H1 (cell line): ENCODE measurements around the gene AHNAK2. TPM values are rescaled to one million over a fixed set of nuclear protein-coding genes. Genes with fewer than 3 reads are reported as not detected.

Source experiments
- CHD7 ChIP-seq: fragments of 300-600 bp; sonication (generic); IDR thresholded peaks from 2 replicates; pipeline ENCODE4 v1.7.1; 2012; ENCODE audit warnings: low read length, moderate library complexity, mild to moderate bottlenecking, inconsistent platforms; ENCODE audit not compliant: insufficient replicate concordance
- CTBP2 ChIP-seq: IDR thresholded peaks from 2 replicates; pipeline ENCODE4 v1.7.0; 2011; ENCODE audit warnings: borderline replicate concordance, mild to moderate bottlenecking, moderate library complexity, mixed read lengths, low read length; ENCODE audit not compliant: insufficient read depth, insufficient read length
- EP300 ChIP-seq, 2 experiments: IDR thresholded peaks; 1 replicate in 1 of 2; 2 replicates in 1 of 2; pipeline ENCODE4 v1.6.1; 2011 to 2012; ENCODE audit warnings: low read depth in 2 of 2, low read length in 2 of 2, mild to moderate bottlenecking in 2 of 2, borderline replicate concordance in 1 of 2, inconsistent platforms in 1 of 2, moderate library complexity in 1 of 2
- MAFK ChIP-seq: IDR thresholded peaks from 2 replicates; pipeline ENCODE4 v1.6.1; 2012; ENCODE audit warnings: low read depth, mild to moderate bottlenecking, improper control_type of control experiment, low read length
- MAX ChIP-seq: IDR thresholded peaks from 2 replicates; pipeline ENCODE4 v1.6.1; 2012; ENCODE audit warnings: inconsistent platforms
- RFX5 ChIP-seq: IDR thresholded peaks from 2 replicates; pipeline ENCODE4 v1.6.1; 2011; ENCODE audit warnings: low read depth, low read length, improper control_type of control experiment, borderline replicate concordance
- TCF12 ChIP-seq: IDR thresholded peaks from 2 replicates; pipeline ENCODE4 v1.6.1; 2011; ENCODE audit warnings: low read depth, mild to moderate bottlenecking, low read length
- TEAD4 ChIP-seq: IDR thresholded peaks from 2 replicates; pipeline ENCODE4 v1.6.1; 2012; ENCODE audit warnings: low read depth, low read length, inconsistent platforms, mixed read lengths
- polyA plus RNA-seq, 7 experiments: library from polyadenylated mRNA; depleted of rRNA in 3 of 7; stranded (reverse) in 5 of 7; unstranded in 2 of 7; fragments of >200 nt in 5 of 7; fragments of 200-250 nt in 2 of 7; gene quantifications; 1 replicate in 5 of 7; 2 replicates in 1 of 7; 4 replicates in 1 of 7; pipeline versions ENCODE4 v1.2.1 to v1.2.3, GENCODE V29; 2011 to 2013; ENCODE audit warnings: missing spikeins in 2 of 7, mixed read lengths in 2 of 7
- total RNA-seq: library from RNA; stranded (reverse); fragmentation: NEBNext Ultra II Directional; extraction: Animal tissue kit (Norgen Biotek cat#: 25700); gene quantifications from 2 replicates; pipeline ENCODE4 v1.2.1, GENCODE V29; 2021

Gene AHNAK2
- total and polyA plus RNA-seq, 2 of the 8 experiments (the other 6 are each of a cell fraction or from before 2014, with no cell fraction given): 0.95 to 2.0 TPM

- no peak for TF ChIP-seq TEAD4
- no peak for TF ChIP-seq CHD7
- TF ChIP-seq EP300 (IDR thresholded peaks at IDR 0.05; ENCODE audit: borderline replicate concordance in 1 of 2, low read depth in 2 of 2, low read length in 2 of 2): no peak
- TF ChIP-seq MAFK: no peak
- TF ChIP-seq RFX5: no peak
- TF ChIP-seq CTBP2: no peak
- TF ChIP-seq TCF12: no peak
- TF ChIP-seq MAX: no peak
Measured at GRCh38 chr14:104977681-104978653, at the start of gene AHNAK2 (continued).
